IMR-90 (cell line): Measurements from ENCODE around the gene OR4N2. TPM values are rescaled to one million over a fixed set of nuclear protein-coding genes. Genes with fewer than 3 reads are reported as not detected.

ENCODE experiments used
- ATAC-seq: fragments of 200-7000 bp; cut with Tn5 transposase; 2 replicates; pipeline ENCODE4 v1.9.1; 2020; ENCODE audit warnings: low read depth, mild to moderate bottlenecking, moderate library complexity
- BruUV-seq: library from RNA; stranded (reverse); fragments of 400-500 nt; replicated peaks from 2 replicates; lab custom pipeline; 2021; lab: Mats Ljungman, UMichigan
- CTCF ChIA-PET: fragments of 300-600 bp; formaldehyde crosslinking; extraction: SDS; loops from one replicate; lab custom pipeline; 2021; ENCODE audit warnings: antibody characterized with exemption; lab: Yijun Ruan, JAX
- POLR2A ChIA-PET: fragments of 300-600 bp; sonication (Branson Sonifier 250); formaldehyde crosslinking; loops from one replicate; lab custom pipeline; 2022; ENCODE audit warnings: antibody characterized with exemption; ENCODE audit not compliant: unreplicated experiment; lab: Charles Lee
- DNase-seq: peaks from one replicate; pipeline ENCODE4 v3.0.0; 2013
- H2AFZ ChIP-seq: replicated peaks from 2 replicates; pipeline ENCODE3; 2013; ENCODE audit warnings: low read length, mild to moderate bottlenecking; ENCODE audit not compliant: poor library complexity
- H2AK5ac ChIP-seq: 2 replicates; pipeline ENCODE4 v1.6.1; 2013; ENCODE audit warnings: low read depth, low read length, inconsistent platforms
- H2AK9ac ChIP-seq: replicated peaks from 2 replicates; pipeline ENCODE3; 2013; ENCODE audit warnings: mild to moderate bottlenecking, low read depth, low read length, moderate library complexity; ENCODE audit not compliant: poor library complexity
- H2BK120ac ChIP-seq: 2 replicates; pipeline ENCODE4 v1.6.1; 2013; ENCODE audit warnings: low read depth, low read length, inconsistent platforms
- H2BK15ac ChIP-seq: 3 replicates; pipeline ENCODE4 v1.6.1; 2013; ENCODE audit warnings: low read depth, low read length, inconsistent platforms
- H2BK20ac ChIP-seq: 2 replicates; pipeline ENCODE4 v1.6.1; 2013; ENCODE audit warnings: low read depth, mild to moderate bottlenecking, inconsistent platforms, low read length, moderate library complexity
- H2BK5ac ChIP-seq: 2 replicates; pipeline ENCODE4 v1.6.1; 2013; ENCODE audit warnings: mild to moderate bottlenecking, low read depth, low read length, inconsistent platforms; ENCODE audit not compliant: poor library complexity, severe bottlenecking
- H3K14ac ChIP-seq: replicated peaks from 2 replicates; pipeline ENCODE4 v1.6.1; 2013; ENCODE audit warnings: low read depth, low read length, inconsistent platforms
- H3K18ac ChIP-seq: 2 replicates; pipeline ENCODE4 v1.6.1; 2013; ENCODE audit warnings: low read depth, low read length, control low read depth
- H3K23ac ChIP-seq: 2 replicates; pipeline ENCODE4 v1.6.1; 2013; ENCODE audit warnings: low read depth, low read length, inconsistent platforms
- H3K27ac ChIP-seq: 2 replicates; pipeline ENCODE4 v1.5.1; 2013; ENCODE audit warnings: mild to moderate bottlenecking, control low read depth, low read length; ENCODE audit not compliant: insufficient read depth
- H3K27me3 ChIP-seq: 2 replicates; pipeline ENCODE4 v1.6.1; 2013; ENCODE audit warnings: low read length; ENCODE audit not compliant: control insufficient read depth, insufficient read depth
- H3K36me3 ChIP-seq: 2 replicates; pipeline ENCODE4 v1.6.1; 2013; ENCODE audit warnings: low read length, mixed read lengths; ENCODE audit not compliant: control insufficient read depth, insufficient read depth
- H3K4ac ChIP-seq: 2 replicates; pipeline ENCODE4 v1.6.1; 2013; ENCODE audit warnings: low read depth, low read length, inconsistent platforms
- H3K4me1 ChIP-seq: 2 replicates; pipeline ENCODE4 v1.6.1; 2013; ENCODE audit warnings: low read length, mixed read lengths; ENCODE audit not compliant: control insufficient read depth, insufficient read depth
- H3K4me2 ChIP-seq: 2 replicates; pipeline ENCODE4 v1.6.1; 2013; ENCODE audit warnings: low read depth, mild to moderate bottlenecking, control low read depth, low read length, moderate library complexity
- H3K4me3 ChIP-seq: 2 replicates; pipeline ENCODE4 v1.5.1; 2013; ENCODE audit warnings: low read depth, mild to moderate bottlenecking, control low read depth, low read length, moderate library complexity; ENCODE audit not compliant: insufficient read depth
- H3K56ac ChIP-seq: 2 replicates; pipeline ENCODE4 v1.6.1; 2013; ENCODE audit warnings: low read length, inconsistent platforms; ENCODE audit not compliant: insufficient read depth; ENCODE audit errors: extremely low read depth
- H3K79me1 ChIP-seq, 2 experiments: 2 replicates each; pipeline ENCODE4 v1.6.1; 2013; ENCODE audit warnings: low read length in 2 of 2, inconsistent platforms in 1 of 2, low read depth in 1 of 2
- H3K9ac ChIP-seq: 2 replicates; pipeline ENCODE4 v1.6.1; 2013; ENCODE audit warnings: low read depth, low read length, control low read depth
- H3K9me1 ChIP-seq: 2 replicates; pipeline ENCODE4 v1.6.1; 2013; ENCODE audit warnings: low read length, inconsistent platforms; ENCODE audit not compliant: insufficient read depth
- H3K9me3 ChIP-seq: 2 replicates; pipeline ENCODE4 v1.6.1; 2013; ENCODE audit warnings: low read length; ENCODE audit not compliant: control insufficient read depth, insufficient read depth
- H4K20me1 ChIP-seq: 2 replicates; pipeline ENCODE4 v1.6.1; 2013; ENCODE audit warnings: low read length, inconsistent platforms; ENCODE audit not compliant: insufficient read depth
- H4K5ac ChIP-seq: 2 replicates; pipeline ENCODE4 v1.6.1; 2013; ENCODE audit warnings: mild to moderate bottlenecking, low read depth, low read length, control low read depth
- H4K8ac ChIP-seq, 2 experiments: 2 replicates each; pipeline ENCODE4 v1.6.1; 2013; ENCODE audit warnings: low read depth in 2 of 2, low read length in 2 of 2, control low read depth in 1 of 2, inconsistent platforms in 1 of 2
- H4K91ac ChIP-seq: 2 replicates; pipeline ENCODE4 v1.6.1; 2013; ENCODE audit warnings: low read depth, low read length, inconsistent platforms; ENCODE audit not compliant: insufficient read depth
- CEBPB ChIP-seq: IDR thresholded peaks from 2 replicates; pipeline ENCODE4 v1.6.1; 2012; ENCODE audit warnings: low read depth, low read length, improper control_type of control experiment
- CHD1 ChIP-seq: IDR thresholded peaks from 2 replicates; pipeline ENCODE4 v1.6.1; 2012; ENCODE audit warnings: low read depth, low read length, improper control_type of control experiment
- CTCF ChIP-seq: conservative IDR thresholded peaks from 2 replicates; pipeline ENCODE4 v1.5.1; 2012; ENCODE audit warnings: mild to moderate bottlenecking, low read depth, low read length, improper control_type of control experiment
- ELK1 ChIP-seq: fragments of 150-350 bp; IDR thresholded peaks from 2 replicates; pipeline ENCODE4 v1.6.1; 2016; ENCODE audit warnings: low read depth, mild to moderate bottlenecking, low read length, moderate library complexity, borderline replicate concordance
- MAFK ChIP-seq: IDR thresholded peaks from 2 replicates; pipeline ENCODE4 v1.6.1; 2012; ENCODE audit warnings: low read depth, low read length, improper control_type of control experiment
- MAZ ChIP-seq: IDR thresholded peaks from 2 replicates; pipeline ENCODE4 v1.6.1; 2012; ENCODE audit warnings: low read depth, mild to moderate bottlenecking, low read length, improper control_type of control experiment, moderate library complexity, borderline replicate concordance
- MXI1 ChIP-seq: IDR thresholded peaks from 2 replicates; pipeline ENCODE4 v1.6.1; 2012; ENCODE audit warnings: low read depth, mild to moderate bottlenecking, low read length, moderate library complexity, borderline replicate concordance
- POLR2A ChIP-seq: IDR thresholded peaks from 2 replicates; pipeline ENCODE4 v1.6.1; 2012; ENCODE audit warnings: mild to moderate bottlenecking, low read depth, low read length
- RAD21 ChIP-seq: IDR thresholded peaks from 2 replicates; pipeline ENCODE4 v1.6.1; 2012; ENCODE audit warnings: low read length, improper control_type of control experiment
- RCOR1 ChIP-seq: IDR thresholded peaks from 2 replicates; pipeline ENCODE4 v1.6.1; 2012; ENCODE audit warnings: mild to moderate bottlenecking, low read length, improper control_type of control experiment; ENCODE audit not compliant: insufficient replicate concordance
- RFX5 ChIP-seq: IDR thresholded peaks from 2 replicates; pipeline ENCODE4 v1.8.0; 2012; ENCODE audit warnings: low read depth, mild to moderate bottlenecking, low read length, moderate library complexity
- USF2 ChIP-seq: fragments of 150-350 bp; IDR thresholded peaks from 2 replicates; pipeline ENCODE4 v1.6.1; 2017; ENCODE audit warnings: mild to moderate bottlenecking, antibody characterized with exemption, low read length, low read depth
- dilution Hi-C: fragments of 300-500 bp; cut with HindIII; formaldehyde crosslinking; loops from one replicate; pipeline ENCODE4 v1.14.3; 2018; ENCODE audit warnings: low sequenced_read_pairs; ENCODE audit not compliant: unreplicated experiment
- in situ Hi-C: fragments of 300-500 bp; cut with MboI; formaldehyde crosslinking; loops from 3 replicates; pipeline ENCODE4 v1.14.3; 2019; ENCODE audit warnings: low sequenced_read_pairs, inconsistent platforms, mixed read lengths
- intact Hi-C: fragments of 100-400 bp; cut with micrococcal nuclease; formaldehyde crosslinking; loops from 2 replicates; pipeline ENCODE4 v1.10.0; 2022
- polyA plus RNA-seq, 3 experiments: library from polyadenylated mRNA; depleted of rRNA; stranded (reverse); fragments of >200 nt; gene quantifications; 2 replicates each; pipeline ENCODE4 v1.2.3, GENCODE V29; 2012; ENCODE audit warnings: low replicate concordance in 1 of 3
- total RNA-seq: library from RNA; depleted of rRNA; stranded (reverse); fragments of >200 nt; gene quantifications from 2 replicates; pipeline ENCODE4 v1.2.3, GENCODE V29; 2012

The OR4N2 gene
- total and polyA plus RNA-seq, 2 of the 4 experiments (the other 2 are of a cell fraction): not detected

- dilution Hi-C loops (no loop called here), intact Hi-C loops (no loop called here), in situ Hi-C loops (no loop called here)
- H3K14ac ChIP-seq: no peak overlapping the region
- no peaks in the 10 kb centered on the region for H3K9me1 ChIP-seq
- H4K20me1 ChIP-seq: no peaks in the 10 kb centered on the region
- H3K4me2 ChIP-seq: no peak overlapping the region
- H3K4ac ChIP-seq: no peak overlapping the region
- no TSS peak for BruUV-seq
- no peak overlapping the region for H3K23ac ChIP-seq
- H3K27ac ChIP-seq: no peak overlapping the region
- no peak overlapping the region for H3K18ac ChIP-seq
- no peak overlapping the region for H4K91ac ChIP-seq
- no peak overlapping the region for H3K9ac ChIP-seq
- ATAC-seq (no peak), DNase-seq (no peak)
- H3K9me3 ChIP-seq: peaks cover 23% of the 10 kb centered on the region
- H3K36me3 ChIP-seq: no peaks in the 10 kb centered on the region
- H2AK9ac ChIP-seq: no peak overlapping the region
- H2BK20ac ChIP-seq: no peak overlapping the region
- H4K8ac ChIP-seq: no peak overlapping the region
- H3K4me3 ChIP-seq: no peak overlapping the region
- no peak overlapping the region for H2BK5ac ChIP-seq
- no peak overlapping the region for H4K5ac ChIP-seq
- POLR2A ChIA-PET: no interaction called here
- no peak overlapping the region for H2BK120ac ChIP-seq
- no peaks in the 10 kb centered on the region for H3K79me1 ChIP-seq
- H3K27me3 ChIP-seq: no peaks in the 10 kb centered on the region
- CTCF ChIA-PET: no interaction called here
- H2AK5ac ChIP-seq: no peak overlapping the region
- H2AFZ ChIP-seq: no peak overlapping the region
- H3K56ac ChIP-seq: no peak overlapping the region
- H2BK15ac ChIP-seq: no peak overlapping the region
- TF ChIP-seq MXI1 (no peak), ELK1 (no peak), MAFK (no peak), CHD1 (no peak), USF2 (no peak), CEBPB (no peak), RFX5 (no peak), MAZ (no peak), RCOR1 (no peak), RAD21 (no peak), CTCF (no peak), POLR2A (no peak)
- H3K4me1 ChIP-seq: no peaks in the 10 kb centered on the region
These were observed 34.9 kb downstream of the OR4N2 start for GRCh38 chr14:19838433-19838832.
